GM21360 (cell line): ENCODE measurements around the gene SH3BP5L.
"Not testable (repeated sequence)": the region's sequence is repeated elsewhere in the genome, so short reads cannot be mapped to it uniquely, and the experiment has no call there.

ENCODE experiments used
- ATAC-seq: cut with Tn5 transposase; IDR thresholded peaks from one replicate; pipeline ENCODE4 v1.9.1; 2021; ENCODE audit warnings: mild to moderate bottlenecking, moderate library complexity; ENCODE audit not compliant: unreplicated experiment

The SH3BP5L gene

GRCh38 chr1:248811514-248812490, 13.9 kb downstream of the SH3BP5L start:
- no peak for ATAC-seq

GRCh38 chr1:248810727-248811513, 14.8 kb downstream of the SH3BP5L start:
- no peak for ATAC-seq

GRCh38 chr1:248810000-248810726, 15.6 kb downstream of the SH3BP5L start:
- no peak for ATAC-seq

GRCh38 chr1:248808876-248809275, 16.8 kb downstream of the SH3BP5L start:
- no peak for ATAC-seq

GRCh38 chr1:248807067-248807737, 18.5 kb downstream of the SH3BP5L start:
- ATAC-seq = peak; percentile 52

GRCh38 chr1:248805876-248806275, 19.8 kb downstream of the SH3BP5L start:
- no peak for ATAC-seq

- peak; percentile 90 for ATAC-seq
Observed at GRCh38 chr1:248804771-248805681, 20.7 kb downstream of the SH3BP5L start.

- not testable (repeated sequence) for ATAC-seq
Observed at GRCh38 chr1:248803501-248803900, 22.2 kb downstream of the SH3BP5L start.

- no peak for ATAC-seq
Observed at GRCh38 chr1:248802454-248802853, 23.3 kb downstream of the SH3BP5L start.

GRCh38 chr1:248800459-248800858, 25.3 kb downstream of the SH3BP5L start:
- ATAC-seq = no peak

- no peak for ATAC-seq
Observed at GRCh38 chr1:248798791-248799190, 26.9 kb downstream of the SH3BP5L start.

GRCh38 chr1:248794663-248795062, 31.1 kb downstream of the SH3BP5L start:
- not testable (repeated sequence) for ATAC-seq

GRCh38 chr1:248793592-248793991, 32.1 kb downstream of the SH3BP5L start:
- ATAC-seq = peak; percentile 94

- ATAC-seq = peak; percentile 31
Observed at GRCh38 chr1:248792342-248792741, 33.4 kb downstream of the SH3BP5L start.

GRCh38 chr1:248791010-248791409, 34.7 kb downstream of the SH3BP5L start:
- no peak for ATAC-seq

- no peak for ATAC-seq
Observed at GRCh38 chr1:248790456-248790855, 35.3 kb downstream of the SH3BP5L start.

- ATAC-seq = not testable (repeated sequence)
Observed at GRCh38 chr1:248789337-248789736, 36.4 kb downstream of the SH3BP5L start.

GRCh38 chr1:248788327-248788726, 37.4 kb downstream of the SH3BP5L start:
- no peak for ATAC-seq

GRCh38 chr1:248787430-248787829, 38.3 kb downstream of the SH3BP5L start:
- ATAC-seq = no peak
